GM21526 (cell line): ENCODE results near the gene BBS4.
"Not testable (repeated sequence)": the region's sequence is repeated elsewhere in the genome, so short reads cannot be mapped to it uniquely, and the experiment has no call there.

Experiments used
- ATAC-seq: cut with Tn5 transposase; IDR thresholded peaks from one replicate; pipeline ENCODE4 v1.9.1; 2021; ENCODE audit warnings: moderate library complexity; ENCODE audit not compliant: unreplicated experiment, low FRiP score

The BBS4 gene

DNA sequence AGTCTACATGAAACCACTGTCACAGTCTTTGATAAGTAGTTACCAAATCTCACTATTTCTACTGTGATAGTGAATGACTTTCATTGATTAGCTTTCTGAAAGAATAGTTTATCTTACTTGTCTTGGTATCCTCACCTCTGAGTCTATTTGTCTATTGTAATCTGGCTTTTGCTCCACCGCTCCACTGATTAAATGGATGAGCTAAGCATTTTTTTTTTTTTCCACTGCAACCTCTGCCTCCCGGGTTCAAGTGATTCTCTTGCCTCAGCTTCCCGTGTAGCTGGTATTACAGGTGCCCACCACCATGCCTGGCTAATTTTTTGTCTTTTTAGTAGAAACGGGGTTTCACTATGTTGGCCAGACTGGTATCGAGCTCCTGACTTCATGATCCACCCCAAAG is 12.9 kb downstream of the BBS4 start:
- ATAC-seq = no peak

DNA sequence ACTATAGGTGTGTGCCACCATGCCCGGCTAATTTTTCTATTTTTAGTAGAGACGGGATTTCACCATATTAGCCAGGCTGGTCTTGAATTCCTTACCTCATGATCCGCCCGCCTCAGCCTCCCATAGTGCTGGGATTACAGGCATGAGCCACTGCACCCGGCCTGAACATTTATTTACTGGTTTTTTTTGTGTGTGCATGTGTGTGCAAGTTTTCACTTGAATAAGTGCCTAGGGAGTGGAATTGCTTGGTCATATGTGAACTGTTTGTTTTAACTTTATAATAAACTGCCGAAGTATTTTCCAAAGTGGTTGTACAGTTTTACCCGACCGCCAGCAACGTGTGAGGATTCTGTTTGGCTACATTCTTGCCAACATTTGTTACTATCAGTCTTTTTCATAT is 14.1 kb downstream of the BBS4 start:
- ATAC-seq = no peak

DNA sequence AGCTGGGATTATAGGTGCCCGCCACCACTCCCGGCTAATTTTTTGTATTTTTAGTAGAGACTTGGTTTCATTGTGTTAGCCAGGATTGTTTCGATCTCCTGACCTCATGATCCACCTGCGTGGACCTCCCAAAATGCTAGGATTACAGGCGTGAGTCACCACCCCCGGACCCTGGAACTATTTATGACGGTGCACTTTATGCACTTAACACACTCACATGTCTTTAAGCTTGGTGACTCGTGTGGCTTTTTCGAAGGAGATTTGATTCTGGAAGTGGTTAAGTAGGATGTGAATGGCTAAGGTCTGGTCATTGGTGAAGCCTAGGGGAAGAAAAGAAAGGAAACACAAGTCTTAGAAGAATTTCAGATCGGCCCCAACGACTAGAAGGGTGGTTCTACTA is 20.3 kb downstream of the BBS4 start:
- no peak for ATAC-seq

DNA sequence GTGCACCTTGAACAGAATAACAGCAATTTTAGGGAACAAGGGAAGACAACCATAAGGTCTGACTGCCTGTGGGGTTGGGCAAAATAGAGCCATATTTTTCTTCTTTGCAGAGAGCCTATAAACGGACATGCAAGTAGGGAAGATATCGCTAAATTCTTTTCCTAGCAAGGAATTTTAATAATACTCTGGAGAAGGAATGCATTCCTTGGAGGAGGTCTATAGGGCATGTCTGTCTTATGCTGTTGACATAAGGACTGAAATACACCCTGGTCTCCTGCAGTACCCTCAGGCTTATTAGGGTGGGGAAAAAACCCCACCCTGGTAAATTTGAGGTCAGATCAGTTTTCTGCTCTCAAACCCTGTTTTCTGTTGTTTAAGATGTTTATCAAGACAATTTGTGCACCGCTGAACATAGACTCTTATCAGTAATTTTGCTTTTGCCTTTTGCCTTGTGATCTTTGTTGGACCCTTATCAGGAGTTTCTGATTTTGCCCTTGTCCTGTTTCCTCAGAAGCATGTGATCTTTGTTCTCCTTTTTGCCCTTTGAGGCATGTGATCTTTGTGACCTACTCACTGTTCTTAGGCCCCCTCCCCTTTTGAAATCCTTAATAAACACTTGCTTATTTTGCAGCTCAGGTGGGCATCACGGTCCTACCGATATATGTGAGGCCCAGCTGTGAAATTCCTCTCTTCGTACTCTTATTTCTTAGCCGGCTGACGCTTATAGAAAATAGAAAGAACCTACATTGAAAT is 22.7 kb downstream of the BBS4 start:
- not testable (repeated sequence) for ATAC-seq

DNA sequence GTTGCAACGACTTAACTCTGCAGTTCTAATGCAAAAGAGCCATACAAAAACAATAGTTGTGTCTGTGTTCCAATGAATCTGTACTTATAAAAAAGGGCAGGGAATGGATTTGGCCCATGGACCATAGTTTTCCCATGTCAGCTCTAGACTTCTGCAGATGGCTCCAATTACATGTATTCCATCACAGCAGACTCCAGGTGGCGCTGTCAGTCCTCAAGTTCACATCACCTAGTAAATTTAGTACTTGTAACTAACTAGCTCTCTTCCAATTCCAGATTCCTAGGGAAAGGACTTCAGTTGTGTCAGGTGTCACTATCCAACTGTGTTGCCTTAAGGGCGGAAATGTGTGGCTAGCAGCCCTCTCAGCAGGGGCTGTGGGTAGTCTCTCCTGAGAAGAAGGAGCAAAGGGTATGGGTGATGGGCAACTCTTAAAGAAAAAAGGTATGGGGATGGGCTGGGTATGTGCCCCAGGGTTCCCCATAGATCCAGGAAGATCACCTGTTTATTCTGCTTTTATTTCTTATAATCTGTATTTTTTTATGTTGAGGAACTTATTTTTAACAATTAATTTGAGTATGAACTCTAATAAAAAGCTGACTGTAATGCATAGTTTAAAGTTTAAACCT is 36.2 kb downstream of the BBS4 start:
- ATAC-seq = no peak

DNA sequence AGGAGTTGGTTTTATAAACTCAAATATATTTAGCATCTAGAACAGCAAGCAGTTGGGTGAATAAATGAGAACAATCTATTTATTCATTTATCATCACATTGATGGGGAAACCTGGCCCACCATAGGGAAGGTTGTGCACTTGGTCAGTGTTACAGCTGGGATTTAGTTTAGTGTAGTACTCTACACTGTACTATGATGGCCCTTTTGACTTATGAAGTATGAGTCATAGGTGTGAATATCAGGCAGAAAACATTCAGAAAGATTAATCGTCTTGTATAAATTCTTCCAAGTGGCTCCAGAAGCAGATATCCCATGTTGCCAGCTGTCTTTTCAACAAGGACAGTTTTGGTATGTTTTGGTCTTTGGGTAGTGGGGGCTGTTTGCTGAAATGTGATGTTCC is 38.0 kb downstream of the BBS4 start:
- ATAC-seq = no peak

DNA sequence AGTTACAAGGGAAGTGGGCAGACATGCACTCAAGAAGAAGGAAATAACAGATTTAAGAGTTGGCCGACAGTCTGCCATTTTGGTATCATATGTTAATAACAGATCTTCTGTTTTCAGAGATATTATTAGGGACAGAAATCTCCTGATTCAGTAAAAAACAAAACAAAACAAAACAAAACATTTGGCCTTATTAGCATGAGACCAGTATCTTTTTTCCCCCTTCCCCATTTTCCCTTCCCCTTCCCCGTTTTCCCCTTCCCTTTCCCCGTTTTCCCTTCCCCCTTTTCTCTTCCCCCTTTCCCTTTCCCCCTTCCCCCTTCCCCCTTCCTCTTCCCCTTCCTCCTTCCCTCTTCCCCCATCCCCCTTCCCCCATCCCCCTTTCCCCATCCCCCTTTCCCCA is 39.4 kb downstream of the BBS4 start:
- no peak for ATAC-seq

DNA sequence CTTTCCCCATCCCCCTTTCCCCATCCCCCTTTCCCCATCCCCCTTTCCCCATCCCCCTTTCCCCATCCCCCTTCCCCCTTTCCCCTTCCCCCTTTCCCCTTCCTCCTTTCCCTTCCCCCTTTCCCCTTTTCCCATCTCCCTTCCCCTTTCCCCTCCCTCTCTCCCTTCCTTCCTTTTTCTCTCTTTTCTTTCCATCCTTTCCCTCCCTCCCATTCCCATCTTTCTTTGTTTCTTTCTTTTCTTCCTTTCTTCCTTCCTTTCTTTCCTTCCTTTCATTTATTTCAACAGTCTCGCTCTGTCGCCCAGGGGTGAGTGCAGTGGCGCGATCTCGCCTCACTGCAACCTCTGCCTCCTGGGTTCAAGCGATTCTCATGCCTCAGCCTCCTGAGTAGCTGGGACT is 39.8 kb downstream of the BBS4 start:
- ATAC-seq = not testable (repeated sequence)

DNA sequence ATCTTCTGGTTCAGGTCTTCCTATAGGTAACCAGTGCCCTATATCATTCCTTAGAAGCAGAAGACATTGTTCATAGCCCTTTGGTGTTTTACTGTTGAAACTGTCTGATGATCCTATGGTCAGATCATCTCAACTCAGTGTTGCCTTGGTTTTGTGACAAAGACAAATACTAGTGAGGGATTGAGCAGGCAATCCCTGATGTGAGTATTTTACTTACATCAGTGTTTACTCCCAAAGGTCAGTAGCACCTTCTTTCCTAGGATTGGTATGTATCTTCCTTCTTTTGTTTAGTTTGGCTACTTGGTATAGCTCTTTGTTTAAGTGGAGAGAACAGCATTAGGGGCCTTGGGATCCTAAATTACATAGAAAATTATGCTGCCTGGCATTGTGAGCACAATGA is 41.1 kb downstream of the BBS4 start:
- ATAC-seq = no peak

DNA sequence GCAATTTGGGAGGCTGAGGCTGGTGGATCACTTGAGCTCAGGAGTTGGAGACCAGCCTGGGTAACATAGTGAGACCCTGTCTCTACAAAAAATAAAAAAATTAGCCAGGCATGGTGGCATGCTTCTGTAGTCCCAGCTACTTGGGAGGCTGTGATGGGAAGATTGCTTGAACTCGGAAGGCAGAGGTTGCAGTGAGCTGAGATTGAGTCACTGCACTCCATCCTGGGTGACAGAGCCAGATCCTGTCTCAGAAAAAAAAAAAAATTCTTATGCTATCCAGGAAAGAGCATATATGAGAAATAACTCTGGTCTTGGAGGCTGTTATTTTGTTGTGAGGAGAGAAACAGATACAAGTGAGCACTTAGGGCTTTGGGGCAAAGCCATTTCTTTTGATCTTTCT is 42.2 kb downstream of the BBS4 start:
- not testable (repeated sequence) for ATAC-seq

DNA sequence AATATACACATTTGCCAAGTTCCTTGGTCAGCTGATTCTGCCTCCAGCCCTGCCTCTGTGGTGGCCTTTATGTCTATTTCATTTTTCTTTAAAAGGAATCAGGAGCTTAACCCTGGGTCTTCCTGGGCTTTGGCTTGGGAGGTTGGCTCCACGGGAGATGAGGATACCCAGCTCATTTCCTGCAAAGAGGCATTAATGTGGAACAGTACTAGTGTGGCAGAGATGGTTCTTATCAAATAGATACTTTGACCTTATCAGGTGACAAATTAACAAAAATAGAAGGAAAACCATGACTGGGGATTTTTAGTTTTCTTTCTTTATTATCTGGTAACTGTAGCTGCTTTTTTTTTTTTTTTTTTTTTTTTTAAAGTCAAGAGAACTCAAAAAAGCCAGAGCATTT is 42.8 kb downstream of the BBS4 start:
- no peak for ATAC-seq

DNA sequence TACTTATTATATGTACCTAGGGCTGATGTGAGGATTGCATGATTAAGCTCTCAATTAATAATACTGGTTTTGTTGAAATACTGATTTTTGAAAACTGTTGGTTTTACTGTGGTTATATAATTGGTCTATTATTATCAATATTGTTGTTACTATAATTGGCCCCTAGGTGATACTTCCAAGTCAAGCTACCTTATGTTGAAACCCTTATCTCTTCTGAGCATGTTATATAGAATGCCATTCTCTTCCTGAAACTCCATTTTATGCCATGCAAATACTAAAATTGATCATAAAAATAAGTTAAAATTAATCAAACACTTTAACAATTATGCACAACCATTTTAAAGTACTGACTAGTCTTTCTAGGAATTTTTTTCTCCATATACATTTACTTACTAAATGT is 46.1 kb downstream of the BBS4 start:
- no peak for ATAC-seq

DNA sequence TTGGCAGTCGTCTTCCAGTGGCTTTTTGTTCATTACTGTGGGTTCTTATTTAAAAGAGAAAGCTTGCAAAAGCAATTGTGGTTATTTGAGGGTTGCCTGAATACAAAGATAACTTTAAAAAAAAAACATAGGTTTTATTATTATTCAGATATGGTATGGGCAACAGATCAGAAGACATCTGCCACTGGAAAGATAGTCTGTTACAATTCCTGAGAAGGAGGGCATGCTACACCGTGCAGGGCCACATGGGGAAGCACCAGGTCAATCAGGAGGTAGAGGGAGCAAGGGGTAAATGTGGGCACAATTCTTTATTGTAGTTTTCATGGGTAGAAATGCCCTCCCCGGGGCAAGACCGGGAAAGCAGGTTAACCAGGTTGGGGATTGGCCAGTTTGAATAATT is 46.5 kb downstream of the BBS4 start:
- no peak for ATAC-seq

DNA sequence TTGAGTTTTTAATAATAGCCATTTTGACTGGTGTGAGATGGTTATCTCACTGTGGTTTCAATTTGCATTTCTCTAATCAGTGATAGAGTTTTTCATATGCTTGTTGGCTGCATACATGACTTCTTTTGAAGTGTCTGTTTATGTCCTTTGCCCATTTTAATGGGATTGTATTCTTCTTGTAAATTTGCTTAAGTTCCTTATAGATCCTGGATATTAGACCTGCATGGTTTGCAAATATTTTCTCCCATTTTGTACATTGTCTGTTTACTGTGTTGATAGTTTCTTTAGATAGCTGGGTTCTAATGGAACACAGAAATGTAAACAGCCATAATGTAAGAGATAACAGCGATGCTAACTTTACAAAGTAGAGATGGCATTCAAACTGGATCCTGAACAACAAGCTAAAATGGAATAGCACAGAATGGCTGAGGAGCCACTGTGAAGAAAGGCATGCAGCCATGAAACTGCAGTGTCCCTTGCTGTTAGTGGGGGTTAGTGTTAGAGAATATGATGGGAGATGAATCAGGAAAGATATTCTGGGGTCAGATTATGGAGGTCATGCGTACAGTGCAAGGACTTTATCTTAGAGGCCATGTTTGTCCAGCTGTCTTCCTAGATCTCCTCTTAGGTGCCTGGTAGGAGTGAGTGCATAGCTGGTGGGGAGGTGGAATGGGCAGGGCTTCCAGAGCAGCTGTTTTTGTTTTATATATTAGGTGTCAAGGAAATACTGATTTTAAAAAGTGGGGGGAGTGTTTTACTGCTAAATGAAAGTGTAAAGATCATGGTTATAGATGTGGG is 48.1 kb downstream of the BBS4 start:
- ATAC-seq = no peak

DNA sequence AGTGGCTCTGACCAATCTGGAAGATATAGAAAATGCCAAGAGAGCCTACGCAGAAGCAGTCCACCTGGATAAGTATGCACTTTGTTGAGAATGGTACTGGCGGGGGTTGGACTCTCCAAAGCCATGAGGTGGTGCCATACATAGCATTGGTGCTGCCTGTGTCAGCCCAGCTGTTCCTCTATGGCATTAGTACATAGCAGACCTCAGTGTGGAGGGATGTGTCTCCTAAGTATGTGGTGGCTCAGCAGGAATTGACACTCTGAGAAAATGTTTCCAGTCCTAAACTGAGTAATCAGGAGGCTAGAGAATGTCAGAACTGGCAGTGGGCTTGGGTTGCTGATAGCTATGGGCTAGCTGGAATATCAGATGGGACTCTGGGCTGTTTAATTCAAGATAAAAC is 49.1 kb downstream of the BBS4 start:
- ATAC-seq = no peak

DNA sequence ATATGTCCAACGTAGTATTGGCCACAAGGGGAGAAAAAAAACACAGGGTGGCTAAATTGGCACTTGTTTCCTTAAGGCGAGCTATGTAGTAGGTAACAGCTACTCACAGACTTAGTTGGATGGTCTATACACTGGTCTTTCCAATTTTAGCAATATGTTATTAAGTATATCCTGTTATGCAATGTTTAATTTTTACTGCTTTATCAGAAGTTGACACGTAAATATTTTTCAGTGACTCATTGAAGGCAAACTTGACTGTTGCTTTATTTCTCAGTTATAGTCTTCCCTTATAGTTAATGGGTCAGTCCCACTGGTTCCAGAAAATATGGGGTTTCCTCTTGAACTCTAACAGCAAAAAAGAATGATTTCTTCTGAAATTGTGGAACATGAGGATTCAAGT is 51.1 kb downstream of the BBS4 start:
- ATAC-seq = no peak

DNA sequence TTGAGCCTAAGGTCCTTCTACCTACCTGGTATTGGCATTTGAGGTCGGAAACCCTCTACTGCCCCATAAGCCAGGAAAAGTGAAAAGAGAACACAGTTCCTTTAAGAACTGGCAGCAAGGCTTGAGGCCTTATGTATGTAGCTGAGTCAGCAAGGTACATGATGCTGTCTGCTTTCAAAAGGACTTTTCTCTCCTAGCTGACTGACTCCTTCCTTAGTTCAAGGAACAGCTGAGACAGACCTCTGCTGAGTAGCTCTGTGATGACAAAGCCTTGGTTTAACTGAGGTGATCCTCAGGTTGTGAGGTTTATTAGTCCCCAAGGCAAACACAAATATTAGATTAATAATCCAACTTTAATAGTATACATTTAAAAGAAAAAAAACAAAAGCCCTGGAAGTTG is 51.7 kb downstream of the BBS4 start:
- ATAC-seq = no peak

DNA sequence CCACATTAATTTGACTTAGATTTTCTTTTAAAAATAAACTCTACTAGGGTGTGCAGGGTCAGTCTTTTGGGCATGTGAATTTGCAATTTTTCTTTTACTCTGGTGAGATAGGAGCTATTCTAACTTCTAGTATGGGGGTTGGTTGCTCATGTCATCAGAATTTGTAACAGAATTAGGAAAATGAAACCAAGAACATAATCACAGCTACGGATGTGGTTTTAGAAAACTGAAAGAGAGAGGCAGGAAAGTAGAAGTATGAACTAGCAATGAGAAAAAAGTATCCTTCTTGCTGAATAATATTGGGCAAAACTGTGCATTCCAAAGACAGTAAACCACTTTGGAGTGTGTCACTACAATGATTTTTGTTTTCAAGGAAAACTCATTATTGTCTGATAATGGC is 54.2 kb downstream of the BBS4 start:
- ATAC-seq = peak; percentile 84

DNA sequence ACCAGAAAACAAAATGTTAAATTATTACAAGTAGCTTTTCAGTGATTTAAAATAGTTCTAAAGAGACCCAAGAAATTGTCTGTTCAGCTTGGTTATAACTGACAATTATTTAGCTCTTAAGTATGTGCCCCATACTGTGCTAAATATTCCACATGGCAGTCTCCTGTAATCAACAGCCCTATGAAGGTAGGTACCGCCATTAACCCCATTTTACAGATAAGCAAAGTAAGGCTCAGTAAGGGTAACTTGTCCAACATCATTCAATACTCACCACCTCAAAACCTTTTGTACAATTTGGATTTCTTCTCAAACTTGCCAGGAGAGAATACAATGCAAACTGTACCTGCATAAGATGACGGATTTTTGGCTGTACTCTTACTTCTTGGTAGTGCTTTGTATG is 63.7 kb downstream of the BBS4 start:
- ATAC-seq = no peak

DNA sequence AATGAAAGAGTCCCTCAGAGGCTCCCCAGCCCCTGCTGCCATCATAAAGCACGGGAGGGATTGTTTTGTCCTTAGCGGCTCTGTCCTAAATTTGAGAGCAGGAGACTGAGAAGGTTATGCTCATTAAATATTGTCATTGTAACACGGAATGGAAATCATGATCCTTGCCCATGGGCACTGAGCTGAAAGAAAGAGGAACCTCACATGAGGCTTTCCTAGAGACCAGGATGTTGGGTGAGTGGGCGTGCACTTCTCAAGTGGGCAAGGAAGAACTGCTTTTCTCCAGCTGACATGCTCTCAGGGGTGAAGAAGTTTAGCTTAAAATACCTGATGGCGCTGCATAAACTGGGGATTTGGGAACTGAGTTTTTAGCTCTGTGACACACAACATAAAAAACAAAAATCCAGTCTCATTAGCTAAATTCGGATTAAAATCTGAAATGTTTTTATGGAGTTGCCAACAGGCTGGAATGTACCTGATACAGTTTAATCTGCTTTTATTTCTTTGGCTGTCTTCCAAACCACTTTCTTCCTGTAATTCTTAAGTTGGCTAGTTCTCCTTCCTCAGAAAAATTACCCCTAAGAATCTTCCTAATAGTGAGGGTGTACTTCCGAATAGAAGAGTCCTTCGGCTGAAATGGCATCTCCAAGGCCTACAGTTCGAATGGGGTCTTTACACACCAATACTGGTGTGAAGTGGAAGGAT is 65.9 kb downstream of the BBS4 start:
- ATAC-seq = no peak

DNA sequence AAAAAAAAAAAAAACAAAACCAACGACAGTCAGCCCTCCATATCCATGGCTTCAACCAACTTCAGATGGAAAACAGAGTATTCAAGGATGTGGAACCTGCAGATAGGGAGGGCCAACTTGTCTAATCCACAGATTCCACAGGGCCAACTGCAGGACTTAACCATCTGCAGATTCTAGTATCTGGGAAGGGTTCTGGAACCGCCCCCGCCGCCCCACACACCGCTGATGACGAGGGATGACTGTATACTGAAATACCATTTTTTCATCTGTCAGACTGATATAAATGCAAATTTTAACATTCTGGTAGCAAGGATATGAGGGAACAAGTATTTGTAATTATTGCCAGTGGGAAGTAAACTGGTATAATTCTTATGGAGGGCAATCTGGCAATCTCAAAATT is 68.1 kb downstream of the BBS4 start:
- ATAC-seq = no peak
